Spleen (tissue), 11 donors: ENCODE data around the gene SMIM12. TPM values are rescaled to one million over a fixed set of nuclear protein-coding genes. Genes with fewer than 3 reads are reported as not detected.

Source experiments
- DNase-seq: peaks from one replicate; pipeline ENCODE4 v3.0.0-alpha.2; 2020
- H3K27ac ChIP-seq, 8 donors: fragments of 200-600 bp; sonication (generic) in 7 of 8; 1 replicate in 4 of 8; 2 replicates in 4 of 8; pipeline versions ENCODE4 v1.5.0 to v1.8.0; 2016 to 2021; ENCODE audit warnings: inconsistent platforms in 4 of 8, mild to moderate bottlenecking in 4 of 8, moderate library complexity in 1 of 8
- H3K27me3 ChIP-seq, 7 donors: fragments of 200-600 bp; sonication (generic) in 6 of 7; replicated peaks in 1 of 7; 1 replicate in 4 of 7; 2 replicates in 3 of 7; pipeline versions ENCODE4 v1.5.0 to v1.8.0; 2016 to 2021; ENCODE audit warnings: inconsistent platforms in 3 of 7, mild to moderate bottlenecking in 1 of 7
- H3K36me3 ChIP-seq, 6 donors: fragments of 200-600 bp; sonication (generic) in 5 of 6; 1 replicate in 4 of 6; 2 replicates in 2 of 6; pipeline versions ENCODE4 v1.5.0 to v1.8.0; 2016 to 2021; ENCODE audit warnings: inconsistent platforms in 2 of 6
- H3K4me1 ChIP-seq, 6 donors: fragments of 200-600 bp; sonication (generic) in 5 of 6; 1 replicate in 3 of 6; 2 replicates in 3 of 6; pipeline versions ENCODE4 v1.5.0 to v1.8.0; 2016 to 2021; ENCODE audit warnings: inconsistent platforms in 3 of 6
- H3K4me3 ChIP-seq, 8 donors: fragments of 200-600 bp; sonication (generic) in 7 of 8; 1 replicate in 4 of 8; 2 replicates in 4 of 8; pipeline versions ENCODE4 v1.5.0 to v1.8.0; 2016 to 2021; ENCODE audit warnings: inconsistent platforms in 4 of 8, mild to moderate bottlenecking in 4 of 8, moderate library complexity in 2 of 8
- H3K9me3 ChIP-seq, 8 donors: fragments of 200-600 bp; sonication (generic) in 7 of 8; 1 replicate in 4 of 8; 2 replicates in 4 of 8; pipeline versions ENCODE4 v1.5.0 to v1.8.0; 2016 to 2021; ENCODE audit warnings: inconsistent platforms in 4 of 8
- POLR2A ChIP-seq, 3 donors: fragments of 450-650 bp; IDR thresholded peaks; one replicate each; pipeline ENCODE4 v1.5.1; 2017; ENCODE audit warnings: antibody characterized with exemption in 3 of 3, mild to moderate bottlenecking in 1 of 3
- POLR2AphosphoS5 ChIP-seq, 3 donors: sonication (generic); formaldehyde crosslinking; IDR thresholded peaks; one replicate each; pipeline ENCODE4 v1.5.1; 2017; ENCODE audit warnings: antibody characterized with exemption in 3 of 3
- WGBS, 5 donors: extraction: QIAGEN DNeasy Blood & Tissue Kit in 3 of 5; methylation state at CpG; one replicate each; pipeline versions ENCODE4 v1.1.5 to v1.1.7; 2013 to 2018; 5-methylcytosine and 5-hydroxymethylcytosine counted together
- intact Hi-C: fragments of 100-400 bp; cut with DNase I; formaldehyde crosslinking; loops from one replicate; pipeline ENCODE4 v1.15.0; 2023; ENCODE audit warnings: low total_unique reads
- polyA plus RNA-seq, 3 donors: library from polyadenylated mRNA; stranded (reverse); fragments of 200-250 nt; gene quantifications; one replicate each; pipeline ENCODE4 v1.2.1, GENCODE V29; 2013
- total RNA-seq, 7 donors: library from RNA; depleted of rRNA in 3 of 7; stranded (reverse); fragments of >200 nt in 3 of 7; fragmentation: NEBNext Ultra II Directional in 4 of 7; extraction: Animal tissue kit (Norgen Biotek cat#: 25700) in 4 of 7; gene quantifications; one replicate each; pipeline versions ENCODE4 v1.1.0 to v1.2.1, GENCODE V29; 2016 to 2021
- TF ChIP-seq, protein P1 (sequence below), 11 experiments: fragments of 200-600 bp in 7 of 11; fragments of 450-650 bp in 4 of 11; sonication (generic) in 4 of 11; IDR thresholded peaks in 8 of 11; conservative IDR thresholded peaks in 3 of 11; 1 replicate in 7 of 11; 2 replicates in 4 of 11; pipeline versions ENCODE4 v1.4.0 to v1.8.0; 2016 to 2021; ENCODE audit warnings: antibody characterized with exemption in 11 of 11, inconsistent platforms in 4 of 11, mild to moderate bottlenecking in 1 of 11
- donor health status: healthy with polysubstance abuse.
- donor health status: DM: no; HTN: no; CAD: no; lungs with moderate emphysema.
- donor health status: DM: no; HTN: no; CAD: no.
- donor health status: Bipolar disorder and iron deficiency.
- donor health status: healthy.
- donor health status: DM: no; HTN: no; CAD: no.
- donor health status: DM: yes; HTN: yes; CAD: no.

Gene SMIM12
- total and polyA plus RNA-seq, 10 donors = 15.3 to 39.6 (median 33.3) TPM

DNA sequence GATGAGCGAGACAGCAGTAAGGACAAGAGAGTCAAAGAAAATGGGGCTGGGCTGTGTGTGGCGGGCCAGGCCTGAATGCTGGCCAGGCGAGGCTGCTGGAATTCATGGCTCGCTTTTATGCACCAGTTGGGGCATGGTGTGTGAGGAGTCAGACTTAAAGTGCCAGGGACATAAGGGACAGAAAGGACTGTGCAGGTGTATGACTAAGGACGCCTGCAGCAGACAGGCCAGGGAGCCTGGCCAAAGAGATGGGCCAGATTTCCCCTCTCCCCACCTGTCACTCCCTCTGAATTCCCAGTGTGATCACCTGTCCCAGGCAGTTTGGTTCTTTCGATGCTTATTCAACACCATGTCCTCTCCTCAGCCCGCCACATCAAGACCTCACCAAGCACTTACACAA, 16.9 kb upstream of the SMIM12 start:
- no peaks in the 10 kb centered on the region for H3K36me3 ChIP-seq
- no peak overlapping the region for H3K27ac ChIP-seq
- intact Hi-C loops = no loop called here
- H3K9me3 ChIP-seq = peaks cover 0 to 5% (median 0%) of the 10 kb centered on the region in 8 donors
- TF ChIP-seq POLR2A (IDR thresholded peaks at IDR 0.05) = no peak
- TF ChIP-seq, protein P1, sequence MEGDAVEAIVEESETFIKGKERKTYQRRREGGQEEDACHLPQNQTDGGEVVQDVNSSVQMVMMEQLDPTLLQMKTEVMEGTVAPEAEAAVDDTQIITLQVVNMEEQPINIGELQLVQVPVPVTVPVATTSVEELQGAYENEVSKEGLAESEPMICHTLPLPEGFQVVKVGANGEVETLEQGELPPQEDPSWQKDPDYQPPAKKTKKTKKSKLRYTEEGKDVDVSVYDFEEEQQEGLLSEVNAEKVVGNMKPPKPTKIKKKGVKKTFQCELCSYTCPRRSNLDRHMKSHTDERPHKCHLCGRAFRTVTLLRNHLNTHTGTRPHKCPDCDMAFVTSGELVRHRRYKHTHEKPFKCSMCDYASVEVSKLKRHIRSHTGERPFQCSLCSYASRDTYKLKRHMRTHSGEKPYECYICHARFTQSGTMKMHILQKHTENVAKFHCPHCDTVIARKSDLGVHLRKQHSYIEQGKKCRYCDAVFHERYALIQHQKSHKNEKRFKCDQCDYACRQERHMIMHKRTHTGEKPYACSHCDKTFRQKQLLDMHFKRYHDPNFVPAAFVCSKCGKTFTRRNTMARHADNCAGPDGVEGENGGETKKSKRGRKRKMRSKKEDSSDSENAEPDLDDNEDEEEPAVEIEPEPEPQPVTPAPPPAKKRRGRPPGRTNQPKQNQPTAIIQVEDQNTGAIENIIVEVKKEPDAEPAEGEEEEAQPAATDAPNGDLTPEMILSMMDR (IDR thresholded peaks at IDR 0.05 in 8 of 11, conservative IDR thresholded peaks at IDR 0.05 in 3 of 11) = no peak
- no peak for TF ChIP-seq POLR2AphosphoS5 (IDR thresholded peaks at IDR 0.05)
- 76 to 94% (median 85%) methylated on average over 7 of the region's 7 CpGs for WGBS, 5 donors
- no peaks in the 10 kb centered on the region for H3K4me1 ChIP-seq
- no peak for DNase-seq
- H3K4me3 ChIP-seq = no peak overlapping the region
- peaks cover 0 to 70% (median 4%) of the 10 kb centered on the region in 7 donors for H3K27me3 ChIP-seq

DNA sequence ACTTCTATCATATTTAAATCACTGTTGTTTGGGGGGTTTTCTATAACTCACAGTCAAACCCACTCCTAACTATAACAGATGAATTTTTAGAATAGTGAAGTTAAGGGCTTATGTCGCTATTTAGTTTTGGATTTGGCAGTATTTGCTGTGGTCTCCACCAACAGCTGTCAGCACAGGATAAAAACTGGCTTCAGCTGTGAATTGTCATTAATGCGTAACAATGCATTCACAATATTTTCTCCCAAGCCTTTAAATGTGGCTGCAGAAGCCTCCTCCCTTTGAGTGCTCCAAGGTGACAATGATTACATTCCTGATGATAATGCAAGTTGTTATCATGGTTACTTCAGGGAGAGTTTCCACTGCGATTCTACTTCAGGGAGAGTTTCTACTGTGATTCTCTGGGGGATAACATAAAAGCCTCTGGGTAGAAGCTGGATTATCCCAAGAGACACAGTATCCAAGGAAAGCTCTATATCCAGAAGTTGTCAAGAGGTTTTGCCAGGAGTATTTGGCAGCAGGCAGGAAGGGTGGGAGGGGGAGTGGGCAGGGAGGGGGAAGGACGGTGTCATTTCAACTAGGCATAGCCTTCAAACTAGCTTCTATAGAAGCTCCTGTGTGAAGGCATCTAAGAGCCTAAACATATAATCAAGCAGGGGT, 14.9 kb upstream of the SMIM12 start:
- Histone ChIP-seq H3K9me3 (no peaks in the 10 kb centered on the region), H3K4me1 (no peaks in the 10 kb centered on the region), H3K4me3 (no peak overlapping the region), H3K36me3 (no peaks in the 10 kb centered on the region), H3K27me3 (peaks cover 0 to 62% (median 0%) of the 10 kb centered on the region in 7 donors), H3K27ac (no peak overlapping the region)
- 77 to 86% (median 79%) methylated on average over 4 of the region's 4 CpGs for WGBS, 5 donors
- TF ChIP-seq POLR2A (IDR thresholded peaks at IDR 0.05) (no peak), POLR2AphosphoS5 (IDR thresholded peaks at IDR 0.05) (no peak)
- TF ChIP-seq, protein P1 (IDR thresholded peaks at IDR 0.05 in 8 of 11, conservative IDR thresholded peaks at IDR 0.05 in 3 of 11) = no peak
- no peak for DNase-seq
- intact Hi-C loops = no loop called here

DNA sequence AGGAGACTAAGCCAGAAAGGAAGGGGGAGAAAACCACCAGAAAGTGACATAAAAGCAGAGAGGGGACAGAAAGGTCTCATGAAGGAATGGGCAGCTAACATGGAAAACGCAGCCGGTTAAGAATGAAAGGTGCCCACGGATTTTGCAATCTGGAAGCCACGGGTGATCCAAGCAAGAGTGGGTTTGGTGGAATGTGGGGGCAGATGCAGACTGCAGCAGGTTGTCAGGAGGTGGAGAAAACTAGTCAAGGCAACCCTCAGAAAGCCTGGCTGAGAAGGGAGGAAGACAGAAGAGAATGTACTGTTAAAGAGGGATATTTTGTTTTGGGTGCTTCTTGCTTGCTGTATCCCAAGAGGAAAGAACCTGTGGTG, 12.6 kb upstream of the SMIM12 start:
- TF ChIP-seq POLR2AphosphoS5 (IDR thresholded peaks at IDR 0.05) = no peak
- no peak for TF ChIP-seq POLR2A (IDR thresholded peaks at IDR 0.05)
- TF ChIP-seq, protein P1 (IDR thresholded peaks at IDR 0.05 in 8 of 11, conservative IDR thresholded peaks at IDR 0.05 in 3 of 11) = no peak
- 67 to 92% (median 81%) methylated on average over 4 of the region's 4 CpGs for WGBS, 5 donors
- Histone ChIP-seq H3K36me3 (no peaks in the 10 kb centered on the region), H3K27me3 (peaks cover 0 to 53% (median 0%) of the 10 kb centered on the region in 7 donors), H3K4me1 (peaks cover 0 to 7% (median 2%) of the 10 kb centered on the region in 6 donors), H3K4me3 (no peak overlapping the region), H3K9me3 (no peaks in the 10 kb centered on the region), H3K27ac (no peak overlapping the region)
- intact Hi-C loops = no loop called here
- no peak for DNase-seq

DNA sequence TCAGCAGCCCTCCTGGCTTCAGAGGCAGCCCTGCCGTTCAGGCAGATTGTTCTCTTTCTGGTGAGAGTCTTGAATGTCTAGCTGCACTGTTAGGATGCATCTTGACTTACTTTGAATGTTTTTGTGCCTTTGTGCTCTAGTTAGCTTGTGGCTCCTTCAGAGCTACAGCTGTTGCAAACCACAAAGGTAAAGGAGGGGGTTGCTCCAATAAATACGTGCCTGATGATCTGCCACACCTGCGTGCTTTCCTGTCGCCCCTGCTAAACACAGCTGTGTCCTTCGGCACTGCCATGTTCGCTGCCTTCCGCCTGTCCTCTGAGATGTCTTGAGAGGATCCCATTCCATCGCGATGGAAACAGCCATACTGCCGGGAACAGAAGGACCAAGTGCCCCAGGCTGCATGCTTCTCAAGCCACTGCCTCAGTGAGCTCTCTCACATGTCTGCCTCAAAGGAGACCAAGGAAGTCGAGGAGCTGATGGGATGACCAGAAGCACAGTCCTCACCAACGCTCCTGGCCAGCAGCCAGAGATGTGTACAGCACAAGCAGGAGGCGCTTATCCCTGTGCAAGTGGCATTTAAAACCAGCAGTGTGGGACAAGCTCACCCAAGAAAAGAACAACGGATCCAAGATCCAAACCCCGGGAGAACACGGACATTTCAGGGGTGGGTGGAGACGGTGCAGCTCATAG, 12.0 kb upstream of the SMIM12 start:
- Histone ChIP-seq H3K4me3 (no peak overlapping the region), H3K27ac (no peak overlapping the region), H3K4me1 (peaks cover 5 to 13% (median 7%) of the 10 kb centered on the region in 6 donors), H3K9me3 (no peaks in the 10 kb centered on the region), H3K27me3 (peaks cover 0 to 48% (median 0%) of the 10 kb centered on the region in 7 donors), H3K36me3 (no peaks in the 10 kb centered on the region)
- intact Hi-C loops = no loop called here
- WGBS, 5 donors = 76 to 83% (median 77%) methylated on average over 17 of the region's 17 CpGs
- no peak for DNase-seq
- TF ChIP-seq POLR2AphosphoS5 (IDR thresholded peaks at IDR 0.05) = no peak
- TF ChIP-seq POLR2A (IDR thresholded peaks at IDR 0.05) = no peak
- TF ChIP-seq, protein P1 (IDR thresholded peaks at IDR 0.05 in 8 of 11, conservative IDR thresholded peaks at IDR 0.05 in 3 of 11) = no peak
